HepG2 (cell line): Measurements from ENCODE around the gene CAPN9. TPM values are rescaled to one million over a fixed set of nuclear protein-coding genes. Genes with fewer than 3 reads are reported as not detected.

Experiments
- BRCA1 ChIP-seq: sonication (generic); formaldehyde crosslinking; IDR thresholded peaks from 2 replicates; pipeline ENCODE4 v1.4.0; 2020; ENCODE audit warnings: missing genetic modification reagents
- EED ChIP-seq: sonication (generic); formaldehyde crosslinking; IDR thresholded peaks from 2 replicates; pipeline ENCODE4 v1.5.0; 2020; ENCODE audit warnings: mild to moderate bottlenecking, missing genetic modification reagents
- HIC2 ChIP-seq: sonication (generic); formaldehyde crosslinking; IDR thresholded peaks from 2 replicates; pipeline ENCODE4 v1.9.0; 2022; ENCODE audit warnings: low read depth, missing genetic modification reagents
- IKZF1 ChIP-seq: fragments of 450-650 bp; IDR thresholded peaks from 2 replicates; pipeline ENCODE4 v1.7.1; 2016
- MYC ChIP-seq: sonication (generic); formaldehyde crosslinking; IDR thresholded peaks from 2 replicates; pipeline ENCODE4 v1.9.0; 2021; ENCODE audit warnings: missing genetic modification reagents, borderline replicate concordance
- NFATC3 ChIP-seq: sonication (generic); formaldehyde crosslinking; IDR thresholded peaks from 2 replicates; pipeline ENCODE4 v1.5.1; 2020; ENCODE audit warnings: mild to moderate bottlenecking, missing genetic modification reagents
- NR1H2 ChIP-seq: sonication (generic); formaldehyde crosslinking; IDR thresholded peaks from 2 replicates; pipeline ENCODE4 v1.8.1; 2022; ENCODE audit warnings: low read depth, missing genetic modification reagents, borderline replicate concordance
- PHF21A ChIP-seq: sonication (generic); formaldehyde crosslinking; IDR thresholded peaks from 2 replicates; pipeline ENCODE4 v1.5.0; 2020; ENCODE audit warnings: mild to moderate bottlenecking, missing genetic modification reagents
- SRSF4 ChIP-seq: fragments of 200-400 bp; formaldehyde crosslinking; IDR thresholded peaks from one replicate; pipeline ENCODE4 v1.6.1; 2018; ENCODE audit warnings: mild to moderate bottlenecking, low read depth, low read length, moderate library complexity; ENCODE audit not compliant: poor library complexity, severe bottlenecking
- SSRP1 ChIP-seq: IDR thresholded peaks from 2 replicates; pipeline ENCODE4 v1.6.1; 2016; ENCODE audit warnings: control low read depth
- TAF1 ChIP-seq: sonication (generic); formaldehyde crosslinking; IDR thresholded peaks from 2 replicates; pipeline ENCODE4 v1.4.0; 2020; ENCODE audit warnings: missing genetic modification reagents
- ZFP90 ChIP-seq: sonication (generic); formaldehyde crosslinking; IDR thresholded peaks from 2 replicates; pipeline ENCODE4 v1.8.0; 2022; ENCODE audit warnings: missing genetic modification reagents, mild to moderate bottlenecking, inconsistent platforms, borderline replicate concordance
- ZNF564 ChIP-seq: sonication (generic); formaldehyde crosslinking; IDR thresholded peaks from 2 replicates; pipeline ENCODE4 v1.8.1; 2023; ENCODE audit warnings: mild to moderate bottlenecking, missing genetic modification reagents
- ZNF678 ChIP-seq: sonication (generic); formaldehyde crosslinking; IDR thresholded peaks from 2 replicates; pipeline ENCODE4 v1.4.0; 2020; ENCODE audit warnings: mild to moderate bottlenecking, missing genetic modification reagents
- polyA plus RNA-seq, 8 experiments: library from polyadenylated mRNA; depleted of rRNA in 3 of 8; stranded (reverse) in 7 of 8; unstranded in 1 of 8; fragments of >200 nt; fragmentation: Illumina TruSeq in 4 of 8; extraction: Trizol in 4 of 8; gene quantifications; 2 replicates each; pipeline versions ENCODE4 v1.2.1 to v1.2.3, GENCODE V29; 2011 to 2016; ENCODE audit warnings: low read depth in 4 of 8, missing spikeins in 1 of 8, mixed read lengths in 1 of 8; ENCODE audit not compliant: insufficient read depth in 1 of 8
- total RNA-seq, 5 experiments: library from RNA; depleted of rRNA; stranded (reverse); fragments of >200 nt; fragmentation: Illumina TruSeq; extraction: Trizol; gene quantifications; 2 replicates each; pipeline ENCODE4 v1.2.3, GENCODE V29; 2016; ENCODE audit warnings: low read depth in 1 of 5
- TF ChIP-seq, protein P1 (sequence below): sonication (generic); formaldehyde crosslinking; IDR thresholded peaks from 2 replicates; pipeline ENCODE4 v1.4.0; 2020; ENCODE audit warnings: missing genetic modification reagents
- TF ChIP-seq, protein P2 (sequence below): sonication (generic); formaldehyde crosslinking; IDR thresholded peaks from 2 replicates; pipeline ENCODE4 v1.4.0; 2020; ENCODE audit warnings: mild to moderate bottlenecking, missing genetic modification reagents, borderline replicate concordance
- TF ChIP-seq, protein P3 (sequence below): sonication (generic); formaldehyde crosslinking; IDR thresholded peaks from 2 replicates; pipeline ENCODE4 v1.5.1; 2020; ENCODE audit warnings: missing genetic modification reagents, mild to moderate bottlenecking, borderline replicate concordance

The CAPN9 gene
- total and polyA plus RNA-seq, 2 of the 13 experiments (the other 11 are each of a cell fraction or from before 2014, with no cell fraction given), result 0.04 to 0.31 TPM

GRCh38 chr1:230725256-230726012 lies 21.8 kb upstream of the CAPN9 start (continued):
- TF ChIP-seq, protein P1, sequence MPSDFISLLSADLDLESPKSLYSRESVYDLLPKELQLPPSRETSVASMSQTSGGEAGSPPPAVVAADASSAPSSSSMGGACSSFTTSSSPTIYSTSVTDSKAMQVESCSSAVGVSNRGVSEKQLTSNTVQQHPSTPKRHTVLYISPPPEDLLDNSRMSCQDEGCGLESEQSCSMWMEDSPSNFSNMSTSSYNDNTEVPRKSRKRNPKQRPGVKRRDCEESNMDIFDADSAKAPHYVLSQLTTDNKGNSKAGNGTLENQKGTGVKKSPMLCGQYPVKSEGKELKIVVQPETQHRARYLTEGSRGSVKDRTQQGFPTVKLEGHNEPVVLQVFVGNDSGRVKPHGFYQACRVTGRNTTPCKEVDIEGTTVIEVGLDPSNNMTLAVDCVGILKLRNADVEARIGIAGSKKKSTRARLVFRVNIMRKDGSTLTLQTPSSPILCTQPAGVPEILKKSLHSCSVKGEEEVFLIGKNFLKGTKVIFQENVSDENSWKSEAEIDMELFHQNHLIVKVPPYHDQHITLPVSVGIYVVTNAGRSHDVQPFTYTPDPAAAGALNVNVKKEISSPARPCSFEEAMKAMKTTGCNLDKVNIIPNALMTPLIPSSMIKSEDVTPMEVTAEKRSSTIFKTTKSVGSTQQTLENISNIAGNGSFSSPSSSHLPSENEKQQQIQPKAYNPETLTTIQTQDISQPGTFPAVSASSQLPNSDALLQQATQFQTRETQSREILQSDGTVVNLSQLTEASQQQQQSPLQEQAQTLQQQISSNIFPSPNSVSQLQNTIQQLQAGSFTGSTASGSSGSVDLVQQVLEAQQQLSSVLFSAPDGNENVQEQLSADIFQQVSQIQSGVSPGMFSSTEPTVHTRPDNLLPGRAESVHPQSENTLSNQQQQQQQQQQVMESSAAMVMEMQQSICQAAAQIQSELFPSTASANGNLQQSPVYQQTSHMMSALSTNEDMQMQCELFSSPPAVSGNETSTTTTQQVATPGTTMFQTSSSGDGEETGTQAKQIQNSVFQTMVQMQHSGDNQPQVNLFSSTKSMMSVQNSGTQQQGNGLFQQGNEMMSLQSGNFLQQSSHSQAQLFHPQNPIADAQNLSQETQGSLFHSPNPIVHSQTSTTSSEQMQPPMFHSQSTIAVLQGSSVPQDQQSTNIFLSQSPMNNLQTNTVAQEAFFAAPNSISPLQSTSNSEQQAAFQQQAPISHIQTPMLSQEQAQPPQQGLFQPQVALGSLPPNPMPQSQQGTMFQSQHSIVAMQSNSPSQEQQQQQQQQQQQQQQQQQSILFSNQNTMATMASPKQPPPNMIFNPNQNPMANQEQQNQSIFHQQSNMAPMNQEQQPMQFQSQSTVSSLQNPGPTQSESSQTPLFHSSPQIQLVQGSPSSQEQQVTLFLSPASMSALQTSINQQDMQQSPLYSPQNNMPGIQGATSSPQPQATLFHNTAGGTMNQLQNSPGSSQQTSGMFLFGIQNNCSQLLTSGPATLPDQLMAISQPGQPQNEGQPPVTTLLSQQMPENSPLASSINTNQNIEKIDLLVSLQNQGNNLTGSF (CRISPR knock-in tag), result no peak
- TF ChIP-seq ZFP90 (CRISPR knock-in tag) (no peak), SRSF4 (no peak), PHF21A (peak; percentile 83), NFATC3 (CRISPR knock-in tag) (no peak), MYC (CRISPR knock-in tag) (no peak), IKZF1 (no peak), HIC2 (CRISPR knock-in tag) (no peak), ZNF564 (no peak), TAF1 (CRISPR knock-in tag) (no peak), EED (CRISPR knock-in tag) (no peak), SSRP1 (CRISPR knock-in tag) (no peak), NR1H2 (CRISPR knock-in tag) (no peak), ZNF678 (CRISPR knock-in tag) (no peak), BRCA1 (no peak)
- TF ChIP-seq, protein P2, sequence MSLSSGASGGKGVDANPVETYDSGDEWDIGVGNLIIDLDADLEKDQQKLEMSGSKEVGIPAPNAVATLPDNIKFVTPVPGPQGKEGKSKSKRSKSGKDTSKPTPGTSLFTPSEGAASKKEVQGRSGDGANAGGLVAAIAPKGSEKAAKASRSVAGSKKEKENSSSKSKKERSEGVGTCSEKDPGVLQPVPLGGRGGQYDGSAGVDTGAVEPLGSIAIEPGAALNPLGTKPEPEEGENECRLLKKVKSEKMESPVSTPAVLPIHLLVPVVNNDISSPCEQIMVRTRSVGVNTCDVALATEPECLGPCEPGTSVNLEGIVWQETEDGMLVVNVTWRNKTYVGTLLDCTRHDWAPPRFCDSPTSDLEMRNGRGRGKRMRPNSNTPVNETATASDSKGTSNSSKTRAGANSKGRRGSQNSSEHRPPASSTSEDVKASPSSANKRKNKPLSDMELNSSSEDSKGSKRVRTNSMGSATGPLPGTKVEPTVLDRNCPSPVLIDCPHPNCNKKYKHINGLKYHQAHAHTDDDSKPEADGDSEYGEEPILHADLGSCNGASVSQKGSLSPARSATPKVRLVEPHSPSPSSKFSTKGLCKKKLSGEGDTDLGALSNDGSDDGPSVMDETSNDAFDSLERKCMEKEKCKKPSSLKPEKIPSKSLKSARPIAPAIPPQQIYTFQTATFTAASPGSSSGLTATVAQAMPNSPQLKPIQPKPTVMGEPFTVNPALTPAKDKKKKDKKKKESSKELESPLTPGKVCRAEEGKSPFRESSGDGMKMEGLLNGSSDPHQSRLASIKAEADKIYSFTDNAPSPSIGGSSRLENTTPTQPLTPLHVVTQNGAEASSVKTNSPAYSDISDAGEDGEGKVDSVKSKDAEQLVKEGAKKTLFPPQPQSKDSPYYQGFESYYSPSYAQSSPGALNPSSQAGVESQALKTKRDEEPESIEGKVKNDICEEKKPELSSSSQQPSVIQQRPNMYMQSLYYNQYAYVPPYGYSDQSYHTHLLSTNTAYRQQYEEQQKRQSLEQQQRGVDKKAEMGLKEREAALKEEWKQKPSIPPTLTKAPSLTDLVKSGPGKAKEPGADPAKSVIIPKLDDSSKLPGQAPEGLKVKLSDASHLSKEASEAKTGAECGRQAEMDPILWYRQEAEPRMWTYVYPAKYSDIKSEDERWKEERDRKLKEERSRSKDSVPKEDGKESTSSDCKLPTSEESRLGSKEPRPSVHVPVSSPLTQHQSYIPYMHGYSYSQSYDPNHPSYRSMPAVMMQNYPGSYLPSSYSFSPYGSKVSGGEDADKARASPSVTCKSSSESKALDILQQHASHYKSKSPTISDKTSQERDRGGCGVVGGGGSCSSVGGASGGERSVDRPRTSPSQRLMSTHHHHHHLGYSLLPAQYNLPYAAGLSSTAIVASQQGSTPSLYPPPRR (CRISPR knock-in tag), result peak; percentile 89
- TF ChIP-seq, protein P3, sequence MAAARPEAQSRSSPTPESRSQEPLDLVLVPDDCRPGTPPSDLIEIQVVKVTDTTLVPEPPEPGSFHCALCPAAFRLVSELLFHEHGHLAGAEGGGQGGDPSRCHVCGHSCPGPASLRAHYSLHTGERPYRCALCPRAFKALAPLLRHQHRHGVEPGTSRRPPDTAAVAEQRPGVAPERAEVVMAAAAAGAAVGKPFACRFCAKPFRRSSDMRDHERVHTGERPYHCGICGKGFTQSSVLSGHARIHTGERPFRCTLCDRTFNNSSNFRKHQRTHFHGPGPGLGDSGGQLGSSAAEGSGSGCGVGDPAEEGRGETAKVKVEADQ (CRISPR knock-in tag), result no peak
